HG03060 (cell line): ENCODE data around the gene KRTAP5-11.
"Not testable (repeated sequence)": the region's sequence is repeated elsewhere in the genome, so short reads cannot be mapped to it uniquely, and the experiment has no call there.

Source experiments
- ATAC-seq: cut with Tn5 transposase; IDR thresholded peaks from one replicate; pipeline ENCODE4 v1.9.1; 2021; ENCODE audit warnings: low read depth, moderate number of reproducible peaks; ENCODE audit not compliant: unreplicated experiment

KRTAP5-11 gene

DNA sequence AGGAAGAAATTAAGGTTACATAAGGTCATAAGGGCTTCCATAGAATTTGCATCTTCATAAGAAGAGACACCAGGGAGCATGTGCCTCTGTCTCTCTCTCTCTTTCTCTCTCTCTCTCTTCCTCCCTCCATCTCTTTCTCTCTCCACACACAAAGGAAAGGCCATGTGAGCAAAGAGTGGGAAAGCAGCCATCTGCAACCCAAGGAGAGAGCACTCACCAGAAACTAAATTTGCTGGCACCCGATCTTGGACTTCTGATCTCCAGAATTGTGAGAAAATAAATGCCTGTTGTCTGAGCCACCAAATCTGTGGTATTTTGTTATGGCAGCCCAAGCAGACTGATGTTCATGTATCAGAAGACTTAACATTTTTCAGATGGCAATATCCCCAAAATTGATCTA, 23.7 kb downstream of the KRTAP5-11 start:
- no peak for ATAC-seq

DNA sequence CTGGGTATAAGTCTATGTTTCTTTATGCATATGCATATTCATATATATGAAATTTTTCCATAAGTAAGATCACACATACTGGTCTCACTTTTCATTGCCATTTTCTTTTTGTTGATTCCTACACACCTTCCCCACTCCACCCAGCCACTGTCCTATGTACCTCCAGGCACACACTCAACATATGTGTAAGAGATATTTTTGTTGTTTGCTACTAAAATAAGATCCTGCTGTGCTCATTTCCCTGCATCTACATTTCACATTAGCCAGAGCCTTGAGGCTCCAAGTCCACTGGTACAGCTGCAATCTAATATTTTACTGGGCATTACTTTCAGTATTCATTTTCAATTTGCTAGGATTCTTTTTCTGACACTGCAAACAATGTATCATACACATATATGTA, 25.4 kb downstream of the KRTAP5-11 start:
- no peak for ATAC-seq

DNA sequence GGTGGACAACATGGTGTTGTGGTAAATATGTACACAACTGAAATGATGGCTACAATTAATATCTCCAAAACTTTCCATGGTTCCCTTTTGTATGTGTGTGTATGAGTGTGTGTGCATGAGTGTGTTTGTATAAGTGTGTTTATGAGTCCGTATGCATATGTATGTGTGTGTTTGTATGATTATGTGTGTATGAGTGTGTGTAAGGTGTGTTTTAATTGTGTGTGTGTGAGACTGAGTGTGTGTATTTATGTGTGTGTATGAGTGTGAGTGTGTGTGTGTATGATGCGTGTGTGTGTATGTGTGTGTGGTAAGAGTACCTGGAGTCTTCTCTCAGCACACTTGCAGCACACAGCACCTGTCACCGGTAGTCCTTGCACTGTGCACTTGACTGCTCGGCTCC, 26.7 kb downstream of the KRTAP5-11 start:
- ATAC-seq = no peak

DNA sequence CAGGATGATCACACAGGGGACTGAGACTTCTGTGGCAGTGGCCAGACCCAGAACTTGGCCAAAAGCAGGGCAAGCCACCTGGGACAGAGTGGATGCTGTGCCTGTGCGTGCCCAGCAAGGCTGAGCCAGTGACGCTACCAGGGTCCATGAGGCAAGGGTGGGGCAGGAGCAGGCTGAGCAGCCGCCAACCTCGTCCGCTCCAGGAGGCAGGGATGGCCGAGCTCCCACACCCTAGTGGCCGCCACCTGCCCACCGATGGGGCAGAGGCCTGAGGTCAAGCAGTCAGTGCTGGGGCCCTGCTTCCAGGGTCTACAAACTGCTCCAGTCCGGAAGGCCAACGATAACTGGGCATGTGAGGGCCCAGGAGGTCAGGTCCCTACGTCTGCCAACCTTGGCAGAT, 27.2 kb downstream of the KRTAP5-11 start:
- no peak for ATAC-seq

DNA sequence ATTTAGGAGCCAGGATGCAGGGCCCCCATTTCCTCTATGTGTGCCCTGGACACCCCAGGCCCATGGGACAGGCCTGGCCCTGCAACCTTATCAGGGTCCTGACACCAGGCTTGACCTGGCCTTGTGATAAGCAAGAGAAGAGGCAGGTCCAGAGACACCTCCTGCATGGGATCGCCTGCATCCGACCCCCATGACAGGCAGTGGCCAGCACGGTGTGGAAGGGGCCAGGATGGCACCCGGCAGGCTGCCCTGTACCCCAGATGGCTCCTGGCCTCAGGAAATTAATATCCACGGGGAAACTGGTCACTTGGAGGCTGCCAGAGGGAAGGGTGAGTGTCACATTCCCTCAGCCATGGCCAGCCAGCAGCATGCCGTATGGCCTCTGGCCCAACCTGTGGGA, 27.7 kb downstream of the KRTAP5-11 start:
- ATAC-seq = no peak

DNA sequence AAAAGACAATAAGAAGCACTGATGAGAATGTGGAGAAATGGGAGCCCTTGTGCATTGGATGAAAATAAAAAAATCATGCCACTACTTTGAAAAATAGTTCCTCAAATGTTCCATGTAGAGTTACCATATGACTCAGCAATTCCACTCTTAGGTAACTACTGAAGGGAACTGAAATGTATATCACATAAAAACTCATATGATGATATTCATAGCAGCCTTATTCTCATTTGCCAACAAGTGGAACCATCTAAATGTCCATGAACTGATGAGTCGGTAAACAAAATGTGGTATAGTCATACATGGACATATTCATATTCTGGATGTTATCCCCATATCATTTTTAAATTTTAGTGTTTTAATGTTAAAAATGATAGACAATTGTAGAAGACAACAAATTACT, 31.0 kb downstream of the KRTAP5-11 start:
- ATAC-seq = no peak

DNA sequence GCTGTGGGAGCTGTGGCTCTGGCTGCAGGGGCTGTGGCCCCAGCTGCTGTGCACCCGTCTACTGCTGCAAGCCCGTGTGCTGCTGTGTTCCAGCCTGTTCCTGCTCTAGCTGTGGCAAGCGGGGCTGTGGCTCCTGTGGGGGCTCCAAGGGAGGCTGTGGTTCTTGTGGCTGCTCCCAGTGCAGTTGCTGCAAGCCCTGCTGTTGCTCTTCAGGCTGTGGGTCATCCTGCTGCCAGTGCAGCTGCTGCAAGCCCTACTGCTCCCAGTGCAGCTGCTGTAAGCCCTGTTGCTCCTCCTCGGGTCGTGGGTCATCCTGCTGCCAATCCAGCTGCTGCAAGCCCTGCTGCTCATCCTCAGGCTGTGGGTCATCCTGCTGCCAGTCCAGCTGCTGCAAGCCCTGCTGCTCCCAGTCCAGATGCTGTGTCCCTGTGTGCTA, 33.9 kb downstream of the KRTAP5-11 start:
- no peak for ATAC-seq

DNA sequence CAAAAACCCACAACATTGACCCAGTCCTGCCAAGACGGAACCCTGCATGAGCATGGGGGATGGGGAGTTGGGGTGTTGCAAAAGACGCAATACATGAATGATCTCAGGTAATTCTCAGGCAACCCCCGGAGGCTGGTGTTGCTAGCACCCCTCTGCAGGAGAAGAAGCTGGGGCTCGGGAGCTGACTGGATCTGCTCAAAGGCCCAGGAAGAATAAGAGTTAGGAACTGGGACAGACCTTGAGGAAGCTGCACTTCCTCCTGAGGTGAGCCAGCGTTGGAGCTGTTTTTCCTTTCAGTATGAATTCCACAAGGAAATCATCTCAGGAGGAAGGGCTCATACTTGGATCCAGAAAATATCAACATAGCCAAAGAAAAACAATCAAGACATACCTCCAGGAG, 34.6 kb downstream of the KRTAP5-11 start, which contains the start of gene KRTAP5-9:
Gene KRTAP5-9, plus strand, starts transcription at position 301 of the 400 bp plus-strand sequence. CDS start 238 bp downstream, outside the sequence.
- ATAC-seq = no peak

DNA sequence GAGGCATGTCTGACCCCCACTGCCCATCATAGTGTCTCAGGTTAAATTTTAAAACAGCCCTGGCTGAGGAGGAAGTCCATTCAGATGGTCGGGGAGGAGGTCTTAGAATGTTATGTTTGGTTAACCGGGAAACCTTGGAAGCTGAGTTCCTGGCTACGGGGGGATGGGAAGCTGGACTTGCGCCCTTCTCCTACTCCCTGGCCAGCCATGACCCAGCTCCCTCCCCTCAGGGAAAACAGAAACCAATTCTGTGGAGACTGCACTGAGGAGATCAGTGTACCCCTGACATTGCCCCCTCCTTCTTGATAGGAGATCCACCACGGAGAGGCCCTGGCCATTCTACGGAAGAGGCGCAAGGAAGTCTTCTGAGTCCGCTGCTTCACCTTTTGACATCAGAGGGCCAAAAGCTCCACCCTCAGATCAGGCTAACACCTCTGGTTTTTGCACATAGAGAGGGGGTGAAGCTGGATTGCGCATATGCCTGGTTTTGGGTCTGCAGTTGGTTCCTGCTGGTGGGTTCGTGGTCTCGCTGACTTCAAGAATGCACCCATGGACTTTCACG, 37.2 kb downstream of the KRTAP5-11 start:
- ATAC-seq = no peak

DNA sequence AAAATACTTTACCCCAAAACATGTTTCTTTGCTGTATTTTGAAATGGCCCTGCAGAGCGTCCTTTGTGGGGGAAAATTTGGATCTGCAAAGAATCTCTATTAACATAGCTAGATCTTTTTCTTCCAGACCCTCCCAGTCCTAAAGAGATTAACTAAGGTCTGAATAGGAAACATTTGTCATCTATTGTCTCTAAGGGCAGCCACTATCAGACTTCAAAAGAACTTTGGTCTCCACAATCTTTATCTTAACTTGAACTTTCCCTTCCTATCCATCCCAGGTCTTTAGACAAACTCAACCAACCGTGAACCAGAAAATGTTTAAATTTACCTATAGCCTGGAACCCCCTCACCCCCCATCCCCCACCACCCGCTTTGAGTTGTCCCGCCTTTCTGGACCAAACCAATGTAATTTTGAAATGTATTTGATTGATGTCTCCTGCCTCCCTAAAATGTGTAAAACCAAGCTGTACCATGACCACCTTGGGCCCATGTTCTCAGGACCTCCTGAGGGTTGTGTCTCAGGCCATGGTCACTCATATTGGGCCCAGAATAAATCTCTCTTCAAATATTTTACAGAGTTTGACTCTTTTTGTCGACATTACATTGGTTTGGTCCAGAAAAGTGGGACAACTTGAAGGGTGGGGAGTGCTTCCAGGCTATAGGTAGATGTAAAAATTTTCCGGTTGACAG, 38.0 kb downstream of the KRTAP5-11 start:
- ATAC-seq = no peak

DNA sequence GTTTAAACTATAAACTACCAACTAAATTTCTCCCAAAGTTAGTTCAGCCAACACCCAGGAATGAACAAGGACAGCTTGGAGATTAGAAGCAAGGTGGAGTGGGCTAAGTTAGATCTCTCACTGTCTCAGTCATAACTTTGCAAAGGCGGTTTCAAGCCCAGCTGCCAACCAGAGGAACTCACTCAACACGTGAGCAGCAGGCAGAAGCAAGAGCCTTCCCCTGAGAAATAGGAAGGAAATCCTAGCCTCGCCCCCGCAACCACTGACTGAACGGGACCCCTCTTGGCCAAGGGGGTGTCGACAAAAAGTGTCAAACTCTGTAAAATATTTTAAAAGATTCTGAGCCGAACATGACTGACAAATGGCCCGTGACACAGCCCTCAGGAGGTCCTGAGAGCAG, 38.8 kb downstream of the KRTAP5-11 start:
- no peak for ATAC-seq

DNA sequence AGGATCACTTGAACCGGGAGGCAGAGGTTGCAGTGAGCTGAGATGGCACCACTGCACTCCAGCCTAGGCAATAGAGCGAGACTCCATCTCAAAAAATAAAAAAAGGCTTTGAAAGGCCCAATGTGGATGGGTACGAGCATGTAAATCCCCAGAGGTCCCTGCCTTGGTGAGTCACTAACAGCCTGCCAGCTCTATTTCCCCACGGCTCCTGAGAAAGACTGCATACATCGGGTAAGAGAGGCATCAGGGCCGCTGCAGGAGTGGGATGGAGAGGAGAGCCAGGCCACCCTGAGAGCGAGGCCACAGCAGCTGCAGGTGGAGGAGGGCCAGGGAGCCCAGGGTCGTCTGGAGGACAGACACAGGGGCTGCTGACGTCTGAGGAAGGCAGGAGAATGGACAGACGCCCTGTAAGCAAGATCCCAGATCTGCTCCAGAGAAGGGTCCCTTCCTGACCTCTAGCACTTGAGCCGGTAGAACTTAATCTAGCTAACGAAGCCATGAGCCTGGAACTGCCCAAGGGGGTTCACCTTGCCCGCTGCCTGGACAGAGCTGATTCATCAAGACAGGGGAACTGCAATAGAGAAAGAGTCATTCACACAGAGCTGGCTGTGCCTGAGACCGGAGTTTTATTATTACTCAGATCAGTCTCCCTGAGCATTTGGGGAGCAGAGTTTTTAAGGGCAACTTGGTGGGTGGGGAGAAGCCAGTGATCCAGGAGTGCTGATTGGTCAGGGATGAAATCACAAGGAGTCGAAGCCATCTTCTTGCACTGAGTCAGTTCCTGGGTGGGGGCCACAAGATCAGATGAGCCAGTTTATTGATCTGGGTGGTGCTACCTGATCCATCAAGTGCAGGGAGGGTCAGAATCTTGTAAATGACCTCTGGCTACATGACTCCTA, 39.5 kb downstream of the KRTAP5-11 start:
- no peak for ATAC-seq

DNA sequence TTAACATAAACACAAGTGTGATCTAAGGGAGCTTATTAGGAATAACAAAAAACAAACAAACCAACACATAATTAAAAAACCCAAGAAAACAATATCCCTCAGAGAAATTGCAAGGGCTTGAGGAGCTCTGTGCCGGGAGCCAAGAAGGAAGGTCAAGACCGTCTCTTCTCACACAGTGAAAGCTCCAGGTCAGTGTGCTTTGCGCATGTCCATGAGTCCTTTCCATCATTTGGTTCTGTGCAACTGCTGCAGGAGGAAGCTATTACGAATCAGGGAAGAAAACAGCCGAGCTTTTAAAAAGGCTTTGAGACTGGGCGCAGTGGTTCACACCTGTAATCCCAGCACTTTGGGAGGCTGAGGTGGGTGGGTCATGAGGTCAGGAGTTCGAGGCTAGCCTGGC, 40.3 kb downstream of the KRTAP5-11 start:
- no peak for ATAC-seq

DNA sequence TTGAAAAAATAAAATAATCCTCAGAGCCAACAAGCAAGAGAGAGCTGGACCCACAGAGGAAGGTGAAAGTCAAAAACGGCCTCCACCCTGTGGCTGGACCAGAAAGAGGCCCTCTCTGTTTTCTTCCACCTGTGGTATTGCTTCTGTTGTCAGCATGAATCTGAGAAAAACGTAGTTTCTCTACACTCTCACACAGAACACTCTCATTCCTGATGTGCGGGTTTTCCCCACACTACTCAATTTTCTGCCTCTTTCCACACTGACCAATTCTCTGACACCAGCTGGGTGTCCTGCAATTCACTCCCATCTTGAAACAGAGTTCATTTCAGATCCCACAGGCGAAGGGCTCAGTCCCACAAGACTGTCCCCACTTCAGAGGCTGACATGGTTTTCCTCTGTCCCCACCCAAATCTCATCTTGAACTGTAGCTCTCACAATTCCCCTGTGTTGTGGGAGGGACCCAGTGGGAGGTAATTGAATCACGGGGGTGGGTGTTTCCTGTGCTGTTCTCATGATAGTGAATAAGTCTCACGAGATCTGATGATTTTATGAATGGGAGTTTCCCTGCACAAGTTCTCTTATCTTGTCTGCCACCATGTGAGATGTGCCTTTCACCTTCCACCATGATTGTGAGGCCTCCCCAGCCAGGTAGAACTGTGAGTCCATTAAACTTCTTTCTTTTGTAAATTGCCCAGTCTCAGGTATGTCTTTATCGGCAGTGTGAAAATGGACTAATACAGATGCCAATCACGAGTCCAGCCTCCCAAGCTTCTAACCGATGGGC, 42.0 kb downstream of the KRTAP5-11 start:
- ATAC-seq = not testable (repeated sequence)

DNA sequence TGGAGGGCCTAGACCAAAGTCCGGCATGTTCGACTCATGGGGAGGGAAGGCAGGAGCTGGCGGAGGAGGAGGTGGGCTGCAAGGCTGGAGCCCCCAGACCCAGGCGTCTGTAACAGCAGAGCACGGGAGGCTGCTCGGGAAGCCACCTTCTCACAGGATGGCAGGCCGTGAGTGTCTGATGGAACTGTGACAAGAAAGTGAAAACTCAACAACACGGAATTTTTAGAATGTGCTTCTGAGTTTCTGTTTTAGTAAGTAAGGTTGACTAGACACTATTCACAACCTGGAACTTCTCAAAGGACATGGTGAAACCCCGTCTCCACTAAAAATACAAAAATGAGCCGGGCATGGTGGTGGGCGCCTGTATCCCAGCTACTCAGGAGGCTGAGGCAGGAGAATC, 42.7 kb downstream of the KRTAP5-11 start:
- not testable (repeated sequence) for ATAC-seq

DNA sequence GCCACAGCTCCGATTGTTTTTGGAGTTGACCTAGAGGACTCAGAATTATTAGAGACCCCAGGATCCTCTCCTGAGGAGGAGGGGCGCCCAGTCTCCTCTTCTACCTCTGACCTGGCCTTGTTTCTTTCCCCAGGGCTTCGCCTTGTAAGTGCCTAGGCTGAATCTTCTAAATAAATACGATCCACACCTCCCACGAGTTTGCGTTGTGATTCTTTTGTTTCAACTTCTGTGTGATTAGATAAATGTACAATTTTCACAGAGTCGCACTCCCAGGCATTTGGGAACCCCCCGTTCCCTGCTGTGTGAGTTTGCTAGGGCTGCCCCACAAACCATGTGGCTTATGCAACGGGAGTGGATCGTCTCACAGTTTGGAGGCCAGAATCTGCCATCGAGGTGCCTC, 43.7 kb downstream of the KRTAP5-11 start:
- no peak for ATAC-seq

DNA sequence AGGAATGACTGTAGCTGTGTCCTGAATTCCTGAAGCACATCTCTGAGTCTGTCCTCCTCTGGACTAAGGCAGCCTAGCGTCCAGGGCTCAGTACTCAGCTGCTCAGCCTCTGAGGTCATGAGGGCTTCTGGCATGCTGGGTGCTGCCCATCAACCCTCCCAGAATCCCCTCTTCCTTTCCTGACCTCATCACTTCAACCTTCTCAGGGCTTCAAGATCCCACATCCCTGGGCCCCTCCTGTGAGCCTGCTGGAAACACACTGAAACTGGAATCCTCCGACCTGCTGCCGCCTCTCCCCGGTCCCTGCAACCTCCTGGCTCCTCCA, 44.0 kb downstream of the KRTAP5-11 start:
- ATAC-seq = no peak

DNA sequence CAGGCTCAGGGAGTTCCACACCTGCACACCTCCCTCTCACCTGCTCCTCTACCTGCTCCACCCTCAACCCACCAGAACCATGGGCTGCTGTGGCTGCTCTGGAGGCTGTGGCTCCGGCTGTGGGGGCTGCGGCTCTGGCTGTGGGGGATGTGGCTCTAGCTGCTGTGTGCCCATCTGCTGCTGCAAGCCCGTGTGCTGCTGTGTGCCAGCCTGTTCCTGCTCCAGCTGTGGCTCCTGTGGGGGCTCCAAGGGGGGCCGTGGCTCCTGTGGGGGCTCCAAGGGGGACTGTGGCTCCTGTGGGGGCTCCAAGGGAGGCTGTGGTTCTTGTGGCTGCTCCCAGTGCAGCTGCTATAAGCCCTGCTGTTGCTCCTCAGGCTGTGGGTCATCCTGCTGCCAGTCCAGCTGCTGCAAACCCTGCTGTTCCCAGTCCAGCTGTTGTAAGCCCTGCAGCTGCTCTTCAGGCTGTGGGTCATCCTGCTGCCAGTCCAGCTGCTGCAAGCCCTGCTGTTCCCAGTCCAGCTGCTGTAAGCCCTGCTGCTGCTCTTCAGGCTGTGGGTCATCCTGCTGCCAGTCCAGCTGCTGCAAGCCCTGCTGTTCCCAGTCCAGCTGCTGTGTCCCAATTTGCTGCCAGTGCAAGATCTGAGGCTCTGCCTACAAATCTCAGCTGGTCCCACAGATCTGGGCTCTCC, 44.6 kb downstream of the KRTAP5-11 start, which contains the start of gene KRTAP5-8:
Gene KRTAP5-8, plus strand, starts transcription at position 49 of the 689 bp plus-strand sequence. Its CDS starts 31 bp downstream, at position 80.
- not testable (repeated sequence) for ATAC-seq

DNA sequence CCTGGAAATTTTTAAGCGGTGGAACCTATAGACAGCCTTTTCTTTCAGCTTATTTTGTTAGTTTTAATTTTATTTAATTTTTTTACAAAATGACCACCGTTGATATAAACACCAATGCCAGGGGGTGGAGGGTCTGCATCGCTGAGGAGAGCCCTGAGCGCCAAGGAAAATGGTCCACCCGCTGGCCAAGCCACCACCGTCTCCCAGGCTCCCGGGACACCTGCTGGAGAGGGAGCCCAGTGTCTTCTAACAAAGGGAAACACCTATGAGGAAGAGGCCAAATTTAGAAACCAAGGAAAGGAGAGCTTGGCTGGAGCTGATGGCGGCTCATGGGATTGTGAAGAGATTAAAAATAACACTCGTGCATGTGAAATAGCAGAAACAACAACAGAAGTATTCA, 45.1 kb downstream of the KRTAP5-11 start:
- no peak for ATAC-seq

DNA sequence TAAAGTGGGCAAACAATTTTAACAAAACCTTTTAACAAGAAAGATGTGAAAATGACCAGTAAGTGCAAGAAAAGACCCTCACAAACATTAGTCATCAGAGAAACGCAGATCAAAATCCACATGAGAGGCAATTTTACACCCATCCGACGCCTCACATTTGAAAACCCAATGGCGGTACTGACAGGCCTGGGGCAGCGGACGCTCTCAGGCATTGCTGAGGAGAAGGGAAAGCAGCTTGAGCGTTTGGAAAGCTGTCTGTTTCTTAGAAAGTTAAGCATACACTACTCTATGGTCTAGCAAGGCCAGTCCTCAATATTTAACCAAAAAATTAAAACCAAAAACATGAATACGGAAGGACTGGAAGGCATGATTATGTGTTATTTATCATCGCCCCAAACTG, 46.9 kb downstream of the KRTAP5-11 start:
- no peak for ATAC-seq
